ENCODE measurements around the gene HGD. TPM values are rescaled to one million over a fixed set of nuclear protein-coding genes. Genes with fewer than 3 reads are reported as not detected.

The HGD gene
- total RNA-seq, 1 experiment from 2014 or later: 0.33 TPM

GRCh38 chr3:120705884-120706582 lies 24.0 kb upstream of the HGD start:
- no peaks in the 10 kb centered on the region for H3K9me3 ChIP-seq (ENCODE audit: control insufficient read depth, low read depth, low read length)
- Mint-ChIP-seq H3K27me3 (ENCODE audit: low read depth) (no peaks in the 10 kb centered on the region), H3K4me1 (0 out of 4 replicates have a peak, but pooled peaks cover 0 to 2% of the 10 kb centered on the region in 2 experiments), H3K4me3 (no peak overlapping the region), H3K27ac (no peak overlapping the region), H3K9me3 (peaks cover 3 to 4% of the 10 kb centered on the region in 2 experiments; a peak in 2 of 5 replicates), H3K36me3 (ENCODE audit: insufficient read depth in 1 of 3, low read depth in 3 of 3) (peaks cover 7 to 19% (median 18%) of the 10 kb centered on the region in 3 experiments; a peak in 6 of 7 replicates)
- no peak overlapping the region for H2BK15ac ChIP-seq (ENCODE audit: low read depth, low read length)
- H2AK5ac ChIP-seq (ENCODE audit: insufficient read length, low read length): no peak overlapping the region
- H3T11ph ChIP-seq (ENCODE audit: low read length): no peak overlapping the region
- no peak for DNase-seq
- no peak overlapping the region for H3K14ac ChIP-seq (ENCODE audit: insufficient read depth, low read length)
- H3K4me1 ChIP-seq (ENCODE audit: insufficient read depth, low read length): no peaks in the 10 kb centered on the region
- H3K23ac ChIP-seq (ENCODE audit: insufficient read length, low read depth, low read length): no peak overlapping the region
- H2BK12ac ChIP-seq (ENCODE audit: insufficient read length, low read depth, low read length): no peak overlapping the region
- H3K4me2 ChIP-seq (ENCODE audit: insufficient read depth, insufficient read length, low read length): no peak overlapping the region
- H2BK20ac ChIP-seq (ENCODE audit: low read depth, low read length, poor library complexity, severe bottlenecking): no peak overlapping the region
- no peak overlapping the region for H2BK5ac ChIP-seq (ENCODE audit: insufficient read length, low read length)
- WGBS (ENCODE audit: extremely low coverage, insufficient read length, low lambda C conversion rate): no CpG with 5 or more reads among the region's 5 CpGs
- H3K56ac ChIP-seq (ENCODE audit: insufficient read length, low read depth, low read length): no peak overlapping the region
- H4K20me1 ChIP-seq (ENCODE audit: control insufficient read depth, insufficient read depth, insufficient read length): no peaks in the 10 kb centered on the region
- H3K23me2 ChIP-seq (ENCODE audit: insufficient read length, low read depth, low read length, poor library complexity, severe bottlenecking): no peaks in the 10 kb centered on the region
- no peak overlapping the region for H3K18ac ChIP-seq (ENCODE audit: insufficient read length, low read depth, low read length)
- no peak overlapping the region for H4K91ac ChIP-seq (ENCODE audit: insufficient read length, low read depth, low read length)
- no peak overlapping the region for H3K9ac ChIP-seq (ENCODE audit: extremely low read depth, insufficient read length, low read length)
- H3K79me2 ChIP-seq (ENCODE audit: insufficient read depth, low read length): no peaks in the 10 kb centered on the region
- H4K8ac ChIP-seq (replicated peaks; ENCODE audit: insufficient read length, low read depth, low read length): no peak overlapping the region
- no peaks in the 10 kb centered on the region for H3K79me1 ChIP-seq (ENCODE audit: insufficient read depth, low read depth, low read length, poor library complexity, severe bottlenecking)
- no peak overlapping the region for H3K4ac ChIP-seq (ENCODE audit: low read depth, low read length)
- no peak overlapping the region for H3K27ac ChIP-seq (ENCODE audit: insufficient read length, low read depth, low read length)
- no peak overlapping the region for H2AFZ ChIP-seq (ENCODE audit: low read length)
- no peak for TF ChIP-seq CTCF (conservative IDR thresholded peaks at IDR 0.05)
- H2BK120ac ChIP-seq (ENCODE audit: low read depth, low read length, poor library complexity, severe bottlenecking): no peak overlapping the region
- no peaks in the 10 kb centered on the region; the same call in 1 of the 2 replicates for H3K27me3 ChIP-seq (ENCODE audit: insufficient read depth, low read length)
- no peak overlapping the region for H4K5ac ChIP-seq (ENCODE audit: insufficient read length, low read depth, low read length)
